Loucy (cell line): ENCODE measurements around the gene PTPRN2.

Experiments used
- H2AFZ ChIP-seq: fragments of 200-600 bp; sonication (generic); 2 replicates; pipeline ENCODE4 v1.6.0; 2016; ENCODE audit warnings: antibody characterized with exemption, mild to moderate bottlenecking, low read length, moderate library complexity
- H3F3A ChIP-seq: fragments of 200-600 bp; 2 replicates; pipeline ENCODE4 v1.6.0; 2016; ENCODE audit warnings: antibody characterized with exemption, low read depth, mild to moderate bottlenecking
- H3K27me3 ChIP-seq: fragments of 200-600 bp; sonication (generic); 2 replicates; pipeline ENCODE4 v1.6.1; 2014; ENCODE audit warnings: low read length, mild to moderate bottlenecking; ENCODE audit not compliant: insufficient read depth, poor library complexity, severe bottlenecking
- H3K36me3 ChIP-seq: fragments of 200-600 bp; sonication (generic); 2 replicates; pipeline ENCODE4 v1.6.1; 2016; ENCODE audit warnings: low read length; ENCODE audit not compliant: insufficient read depth
- H3K4me1 ChIP-seq: fragments of 200-600 bp; sonication (generic); 2 replicates; pipeline ENCODE4 v1.5.1; 2014; ENCODE audit warnings: low read length, mild to moderate bottlenecking; ENCODE audit not compliant: insufficient read depth, poor library complexity, severe bottlenecking
- H3K4me2 ChIP-seq: fragments of 200-600 bp; sonication (generic); 2 replicates; pipeline ENCODE4 v1.6.0; 2014; ENCODE audit warnings: antibody characterized with exemption, low read length, low read depth, mild to moderate bottlenecking; ENCODE audit not compliant: poor library complexity, severe bottlenecking
- H3K4me3 ChIP-seq: fragments of 200-600 bp; sonication (generic); 2 replicates; pipeline ENCODE4 v1.5.1; 2014; ENCODE audit warnings: low read length, mild to moderate bottlenecking, mixed read lengths; ENCODE audit not compliant: poor library complexity, severe bottlenecking
- H3K79me2 ChIP-seq: fragments of 200-600 bp; sonication (generic); 2 replicates; pipeline ENCODE4 v1.6.1; 2014; ENCODE audit warnings: low read length; ENCODE audit not compliant: insufficient read depth
- H3K9ac ChIP-seq: fragments of 200-600 bp; sonication (generic); 2 replicates; pipeline ENCODE4 v1.6.0; 2014; ENCODE audit warnings: mild to moderate bottlenecking, low read depth, low read length, moderate library complexity; ENCODE audit not compliant: poor library complexity, severe bottlenecking
- H3K9me2 ChIP-seq: fragments of 200-600 bp; sonication (generic); replicated peaks from 2 replicates; pipeline ENCODE4 v1.6.1; 2016; ENCODE audit warnings: low read depth, low read length, mixed read lengths
- H3K9me3 ChIP-seq: fragments of 200-600 bp; sonication (generic); 2 replicates; pipeline ENCODE4 v1.6.1; 2014; ENCODE audit warnings: mild to moderate bottlenecking, antibody characterized with exemption, low read length, low read depth; ENCODE audit not compliant: insufficient read depth
- H4K20me1 ChIP-seq: fragments of 200-600 bp; sonication (generic); 2 replicates; pipeline ENCODE4 v1.6.0; 2014; ENCODE audit warnings: antibody characterized with exemption, low read length, mild to moderate bottlenecking; ENCODE audit not compliant: insufficient read depth, poor library complexity, severe bottlenecking
- CTCF ChIP-seq: fragments of 200-600 bp; sonication (generic); conservative IDR thresholded peaks from 2 replicates; pipeline ENCODE4 v1.5.1; 2014; ENCODE audit warnings: mild to moderate bottlenecking, antibody characterized with exemption, low read length
- EZH2phosphoT487 ChIP-seq: fragments of 200-600 bp; IDR thresholded peaks from 2 replicates; pipeline ENCODE4 v1.6.1; 2018; ENCODE audit warnings: antibody characterized with exemption, mild to moderate bottlenecking, moderate library complexity, borderline replicate concordance

The PTPRN2 gene

GRCh38 chr7:157873664-157874063, 714.0 kb downstream of the PTPRN2 start:
- Histone ChIP-seq H3K9ac (no peak overlapping the region), H3K36me3 (no peaks in the 10 kb centered on the region), H3K4me3 (no peak overlapping the region), H2AFZ (no peak overlapping the region), H3K9me3 (no peaks in the 10 kb centered on the region; the same call in 1 of the 2 replicates), H4K20me1 (no peaks in the 10 kb centered on the region), H3K4me1 (no peaks in the 10 kb centered on the region), H3K4me2 (no peak overlapping the region), H3F3A (no peaks in the 10 kb centered on the region), H3K27me3 (no peaks in the 10 kb centered on the region), H3K9me2 (no peaks in the 10 kb centered on the region), H3K79me2 (no peaks in the 10 kb centered on the region)
- TF ChIP-seq EZH2phosphoT487 (no peak), CTCF (no peak)

GRCh38 chr7:157873181-157873580, 714.4 kb downstream of the PTPRN2 start:
- Histone ChIP-seq H3K4me3 (no peak overlapping the region), H3K79me2 (no peaks in the 10 kb centered on the region), H4K20me1 (no peaks in the 10 kb centered on the region), H3K4me1 (no peaks in the 10 kb centered on the region), H3K9me2 (no peaks in the 10 kb centered on the region), H3F3A (no peaks in the 10 kb centered on the region), H3K9ac (no peak overlapping the region), H3K4me2 (no peak overlapping the region), H3K9me3 (no peaks in the 10 kb centered on the region; the same call in 1 of the 2 replicates), H3K27me3 (no peaks in the 10 kb centered on the region), H3K36me3 (no peaks in the 10 kb centered on the region), H2AFZ (no peak overlapping the region)
- TF ChIP-seq CTCF = no peak

- Histone ChIP-seq H3K9ac (no peak overlapping the region), H3K27me3 (no peaks in the 10 kb centered on the region), H3K9me3 (no peaks in the 10 kb centered on the region; the same call in 1 of the 2 replicates), H3K9me2 (no peaks in the 10 kb centered on the region), H3K4me1 (no peaks in the 10 kb centered on the region), H3F3A (no peaks in the 10 kb centered on the region), H3K4me2 (no peak overlapping the region), H3K4me3 (no peak overlapping the region), H2AFZ (no peak overlapping the region), H3K36me3 (no peaks in the 10 kb centered on the region), H3K79me2 (no peaks in the 10 kb centered on the region), H4K20me1 (no peaks in the 10 kb centered on the region)
- TF ChIP-seq CTCF (no peak), EZH2phosphoT487 (no peak)
Observed at GRCh38 chr7:157872447-157872846, 715.2 kb downstream of the PTPRN2 start.
